Endometrium (tissue), 2 donors: ENCODE measurements around the gene FGD4.
A peak's percentile ranks its signal among the peaks of the same experiment; 100 is the strongest.
"Not testable (repeated sequence)": the region's sequence is repeated elsewhere in the genome, so short reads cannot be mapped to it uniquely, and the experiment has no call there.

Experiments
- FAIRE-seq: peaks from 2 replicates; lab custom pipeline; 2012; peaks lifted over from hg19 to GRCh38; lab: Jason Lieb, UNC
- donor health status: control.
- donor health status: control.

FGD4 gene

GRCh38 chr12:32561931-32562341 lies 162.6 kb downstream of the FGD4 start:
- FAIRE-seq: peak; percentile 94

- FAIRE-seq: not testable (repeated sequence)
Measured at GRCh38 chr12:32562413-32562812, 163.1 kb downstream of the FGD4 start.

GRCh38 chr12:32566663-32567295 lies 167.4 kb downstream of the FGD4 start:
- FAIRE-seq: no peak

GRCh38 chr12:32567296-32567674 lies 167.9 kb downstream of the FGD4 start:
- no peak for FAIRE-seq

GRCh38 chr12:32568228-32568627 lies 168.9 kb downstream of the FGD4 start:
- peak; percentile 72 for FAIRE-seq

- no peak for FAIRE-seq
Measured at GRCh38 chr12:32569259-32569658, 169.9 kb downstream of the FGD4 start.

- no peak for FAIRE-seq
Measured at GRCh38 chr12:32574585-32574984, 175.2 kb downstream of the FGD4 start.

- no peak for FAIRE-seq
Measured at GRCh38 chr12:32577328-32577727, 178.0 kb downstream of the FGD4 start.

- FAIRE-seq: no peak
Measured at GRCh38 chr12:32583534-32583933, 184.2 kb downstream of the FGD4 start.

GRCh38 chr12:32585680-32586079 lies 186.3 kb downstream of the FGD4 start:
- FAIRE-seq: no peak

- no peak for FAIRE-seq
Measured at GRCh38 chr12:32586390-32586789, 187.0 kb downstream of the FGD4 start.

GRCh38 chr12:32587581-32588495 lies 188.5 kb downstream of the FGD4 start:
- FAIRE-seq: no peak

GRCh38 chr12:32588604-32589003 lies 189.2 kb downstream of the FGD4 start:
- no peak for FAIRE-seq

GRCh38 chr12:32589165-32589865 lies 190.0 kb downstream of the FGD4 start:
- no peak for FAIRE-seq

GRCh38 chr12:32595251-32595650 lies 195.9 kb downstream of the FGD4 start:
- FAIRE-seq: no peak

GRCh38 chr12:32596030-32596429 lies 196.7 kb downstream of the FGD4 start:
- no peak for FAIRE-seq

- no peak for FAIRE-seq
Measured at GRCh38 chr12:32598688-32599087, 199.3 kb downstream of the FGD4 start.

- no peak for FAIRE-seq
Measured at GRCh38 chr12:32600681-32601080, 201.3 kb downstream of the FGD4 start.

- FAIRE-seq: no peak
Measured at GRCh38 chr12:32603071-32603470, 203.7 kb downstream of the FGD4 start.

GRCh38 chr12:32603858-32604257 lies 204.5 kb downstream of the FGD4 start:
- no peak for FAIRE-seq

- FAIRE-seq: no peak
Measured at GRCh38 chr12:32604565-32604964, 205.2 kb downstream of the FGD4 start.

GRCh38 chr12:32605326-32606095 lies 206.2 kb downstream of the FGD4 start:
- FAIRE-seq: no peak
